ENCODE results near the gene IL20.

The IL20 gene

DNA sequence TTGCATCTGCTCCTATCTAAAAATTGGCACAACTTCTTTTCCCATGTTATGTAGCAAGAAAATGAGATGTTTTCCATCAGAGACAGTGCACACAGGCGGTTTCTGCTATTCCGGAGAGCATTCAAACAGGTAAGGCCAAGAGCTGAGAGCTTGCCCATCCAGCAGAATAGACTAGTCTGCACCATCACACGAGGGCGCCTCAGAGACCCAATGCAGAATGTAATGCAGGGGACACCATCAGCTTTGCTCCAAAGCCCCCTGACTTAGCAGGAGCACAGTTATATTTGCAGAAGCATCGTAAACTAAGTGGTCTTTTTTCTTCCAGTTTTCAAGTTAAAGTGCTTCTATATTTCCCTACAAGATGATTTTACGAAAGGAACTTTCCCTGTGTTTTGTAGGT lies 36.5 kb downstream of the IL20 start:
- Histone ChIP-seq H3K4ac (ENCODE audit: low read depth in 1 of 2, low read length in 2 of 2) (no peak overlapping the region), H3K4me2 (ENCODE audit: low read length, poor library complexity, severe bottlenecking) (no peak overlapping the region), H3K14ac (ENCODE audit: low read length in 2 of 2) (no peak overlapping the region), H2AFZ (ENCODE audit: low read depth, low read length) (no peak overlapping the region), H3K23ac (ENCODE audit: low read length in 2 of 2) (no peak overlapping the region), H2AK5ac (ENCODE audit: low read length, severe bottlenecking) (no peak overlapping the region), H3K27me3 (ENCODE audit: control insufficient read depth in 1 of 2, insufficient read depth in 1 of 2, low read length in 2 of 2) (peaks cover 0 to 2% of the 10 kb centered on the region in 2 experiments), H3K4me3 (ENCODE audit: insufficient read depth in 1 of 2, low read depth in 1 of 2, low read length in 2 of 2) (no peak overlapping the region), H2BK12ac (ENCODE audit: low read length in 2 of 2) (no peak overlapping the region), H3K4me1 (ENCODE audit: control insufficient read depth, insufficient read depth, low read depth, low read length) (peaks cover 10% of the 10 kb centered on the region), H3K18ac (ENCODE audit: low read depth in 1 of 2, low read length in 2 of 2) (no peak overlapping the region), H2BK15ac (ENCODE audit: low read depth, poor library complexity, severe bottlenecking) (no peak overlapping the region), H3K9ac (ENCODE audit: low read length) (no peak overlapping the region), H3K36me3 (ENCODE audit: control insufficient read depth in 1 of 2, insufficient read depth in 2 of 2, low read depth in 1 of 2, low read length in 2 of 2) (no peaks in the 10 kb centered on the region), H3K27ac (ENCODE audit: low read length, poor library complexity, severe bottlenecking) (no peak overlapping the region), H2BK120ac (ENCODE audit: low read depth, low read length) (no peak overlapping the region), H4K91ac (ENCODE audit: low read length) (no peak overlapping the region), H2BK5ac (ENCODE audit: low read depth, low read length, poor library complexity, severe bottlenecking) (no peak overlapping the region), H3K9me3 (ENCODE audit: control insufficient read depth, low read length) (no peaks in the 10 kb centered on the region), H3K79me1 (replicated peaks; ENCODE audit: low read length, poor library complexity, severe bottlenecking) (no peaks in the 10 kb centered on the region), H4K8ac (ENCODE audit: low read length) (no peak overlapping the region)
- 92% methylated on average over 4 of the region's 6 CpGs for WGBS
- no peak for DNase-seq

DNA sequence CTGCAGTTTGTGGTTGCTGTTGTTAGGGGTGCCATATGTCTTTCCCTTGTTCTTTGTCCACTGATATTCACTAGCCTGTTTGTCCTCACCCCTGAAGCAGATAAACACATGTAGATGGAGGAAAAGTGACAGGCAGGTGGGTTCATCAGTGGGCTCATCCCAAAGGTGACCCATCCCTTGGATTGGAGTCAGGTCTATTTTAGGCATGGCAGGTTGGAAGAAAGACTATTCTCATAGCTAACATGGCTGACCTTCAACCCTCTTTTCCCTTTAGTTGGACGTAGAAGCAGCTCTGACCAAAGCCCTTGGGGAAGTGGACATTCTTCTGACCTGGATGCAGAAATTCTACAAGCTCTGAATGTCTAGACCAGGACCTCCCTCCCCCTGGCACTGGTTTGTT lies 37.3 kb downstream of the IL20 start:
- Histone ChIP-seq H4K8ac (ENCODE audit: low read length) (no peak overlapping the region), H3K14ac (ENCODE audit: low read length in 2 of 2) (no peak overlapping the region), H2AFZ (ENCODE audit: low read depth, low read length) (no peak overlapping the region), H3K4me2 (ENCODE audit: low read length, poor library complexity, severe bottlenecking) (no peak overlapping the region), H3K9me3 (ENCODE audit: control insufficient read depth, low read length) (no peaks in the 10 kb centered on the region), H2AK5ac (ENCODE audit: low read length, severe bottlenecking) (no peak overlapping the region), H2BK12ac (ENCODE audit: low read length in 2 of 2) (peak overlapping the region in 1 of 2 experiments; percentile 10), H3K4ac (ENCODE audit: low read depth in 1 of 2, low read length in 2 of 2) (no peak overlapping the region), H2BK120ac (ENCODE audit: low read depth, low read length) (no peak overlapping the region), H3K27me3 (ENCODE audit: control insufficient read depth in 1 of 2, insufficient read depth in 1 of 2, low read length in 2 of 2) (peaks cover 0 to 2% of the 10 kb centered on the region in 2 experiments), H3K23ac (ENCODE audit: low read length in 2 of 2) (no peak overlapping the region), H2BK15ac (ENCODE audit: low read depth, poor library complexity, severe bottlenecking) (no peak overlapping the region), H3K4me3 (ENCODE audit: insufficient read depth in 1 of 2, low read depth in 1 of 2, low read length in 2 of 2) (no peak overlapping the region), H3K36me3 (ENCODE audit: control insufficient read depth in 1 of 2, insufficient read depth in 2 of 2, low read depth in 1 of 2, low read length in 2 of 2) (no peaks in the 10 kb centered on the region), H3K79me1 (replicated peaks; ENCODE audit: low read length, poor library complexity, severe bottlenecking) (no peaks in the 10 kb centered on the region), H2BK5ac (ENCODE audit: low read depth, low read length, poor library complexity, severe bottlenecking) (no peak overlapping the region), H4K91ac (ENCODE audit: low read length) (no peak overlapping the region), H3K9ac (ENCODE audit: low read length) (no peak overlapping the region), H3K18ac (ENCODE audit: low read depth in 1 of 2, low read length in 2 of 2) (no peak overlapping the region), H3K27ac (ENCODE audit: low read length, poor library complexity, severe bottlenecking) (no peak overlapping the region), H3K4me1 (ENCODE audit: control insufficient read depth, insufficient read depth, low read depth, low read length) (peaks cover 10% of the 10 kb centered on the region)
- 91% methylated on average over 1 of the region's 1 CpG for WGBS
- DNase-seq = no peak

DNA sequence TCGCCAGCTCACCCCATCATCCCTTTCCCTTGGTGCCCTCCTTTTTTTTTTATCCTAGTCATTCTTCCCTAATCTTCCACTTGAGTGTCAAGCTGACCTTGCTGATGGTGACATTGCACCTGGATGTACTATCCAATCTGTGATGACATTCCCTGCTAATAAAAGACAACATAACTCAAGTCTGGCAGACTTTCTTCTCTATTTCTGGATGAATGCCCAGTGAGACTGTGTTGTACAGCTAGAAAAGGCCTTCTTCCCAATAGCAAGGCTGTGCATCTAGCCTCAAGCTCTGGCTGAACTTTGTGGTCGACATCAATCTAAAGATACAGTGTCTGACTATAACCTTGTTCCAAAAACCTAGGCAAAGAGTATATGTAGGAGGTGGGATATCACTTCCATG lies 38.3 kb downstream of the IL20 start:
- H2BK15ac ChIP-seq (ENCODE audit: low read depth, poor library complexity, severe bottlenecking) = no peak overlapping the region
- peaks cover 6% of the 10 kb centered on the region for H3K4me1 ChIP-seq (ENCODE audit: control insufficient read depth, insufficient read depth, low read depth, low read length)
- H3K4ac ChIP-seq (ENCODE audit: low read depth in 1 of 2, low read length in 2 of 2) = no peak overlapping the region
- no peak overlapping the region for H2BK5ac ChIP-seq (ENCODE audit: low read depth, low read length, poor library complexity, severe bottlenecking)
- H2BK12ac ChIP-seq (ENCODE audit: low read length in 2 of 2) = no peak overlapping the region
- H2AFZ ChIP-seq (ENCODE audit: low read depth, low read length) = no peak overlapping the region
- H3K4me2 ChIP-seq (ENCODE audit: low read length, poor library complexity, severe bottlenecking) = no peak overlapping the region
- DNase-seq = no peak
- no peak overlapping the region for H4K8ac ChIP-seq (ENCODE audit: low read length)
- H2AK5ac ChIP-seq (ENCODE audit: low read length, severe bottlenecking) = no peak overlapping the region
- no peak overlapping the region for H3K14ac ChIP-seq (ENCODE audit: low read length in 2 of 2)
- H3K9me3 ChIP-seq (ENCODE audit: control insufficient read depth, low read length) = no peaks in the 10 kb centered on the region
- H3K27ac ChIP-seq (ENCODE audit: low read length, poor library complexity, severe bottlenecking) = no peak overlapping the region
- H3K36me3 ChIP-seq (ENCODE audit: control insufficient read depth in 1 of 2, insufficient read depth in 2 of 2, low read depth in 1 of 2, low read length in 2 of 2) = no peaks in the 10 kb centered on the region
- H4K91ac ChIP-seq (ENCODE audit: low read length) = no peak overlapping the region
- no peak overlapping the region for H2BK120ac ChIP-seq (ENCODE audit: low read depth, low read length)
- H3K27me3 ChIP-seq (ENCODE audit: control insufficient read depth in 1 of 2, insufficient read depth in 1 of 2, low read length in 2 of 2) = peaks cover 1 to 3% of the 10 kb centered on the region in 2 experiments
- WGBS = 87% methylated on average over 2 of the region's 2 CpGs
- no peak overlapping the region for H3K23ac ChIP-seq (ENCODE audit: low read length in 2 of 2)
- no peaks in the 10 kb centered on the region for H3K79me1 ChIP-seq (replicated peaks; ENCODE audit: low read length, poor library complexity, severe bottlenecking)
- H3K4me3 ChIP-seq (ENCODE audit: insufficient read depth in 1 of 2, low read depth in 1 of 2, low read length in 2 of 2) = no peak overlapping the region
- no peak overlapping the region for H3K18ac ChIP-seq (ENCODE audit: low read depth in 1 of 2, low read length in 2 of 2)
- no peak overlapping the region for H3K9ac ChIP-seq (ENCODE audit: low read length)

DNA sequence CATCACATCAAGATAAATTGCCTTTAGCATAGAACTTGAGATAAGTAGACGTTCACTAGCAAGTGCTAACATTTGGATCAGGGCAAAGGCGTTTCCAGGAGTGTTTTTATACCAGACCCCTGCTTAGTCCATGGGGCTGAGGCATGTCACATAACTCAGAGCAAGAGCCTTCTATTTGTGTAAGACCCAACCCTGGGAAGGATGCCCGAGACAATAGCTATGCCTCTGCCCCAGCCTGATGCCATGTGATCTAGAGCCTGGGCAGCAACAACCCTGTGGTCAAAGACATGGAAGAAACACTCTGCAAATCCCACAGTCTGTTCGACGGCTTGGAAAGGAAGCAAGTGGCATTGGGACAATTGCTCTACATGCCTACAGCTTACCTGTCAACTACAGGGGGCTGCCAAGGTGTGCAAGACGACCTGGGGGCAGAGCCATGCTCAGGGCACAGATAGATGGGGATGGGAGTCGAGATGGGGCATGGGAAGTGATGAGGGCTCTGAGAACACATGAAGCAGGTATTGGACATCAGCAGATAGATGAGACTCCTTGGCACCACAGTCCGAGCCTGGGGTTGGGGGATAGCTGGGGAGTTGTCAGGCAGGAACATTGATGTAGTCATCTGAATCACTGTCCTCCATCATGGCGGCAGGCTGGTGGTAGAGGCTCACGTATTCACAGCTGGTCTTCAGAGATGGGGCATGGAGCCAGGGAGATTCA lies 39.2 kb downstream of the IL20 start:
- Histone ChIP-seq H3K36me3 (ENCODE audit: control insufficient read depth in 1 of 2, insufficient read depth in 2 of 2, low read depth in 1 of 2, low read length in 2 of 2) (no peaks in the 10 kb centered on the region), H2AFZ (ENCODE audit: low read depth, low read length) (no peak overlapping the region), H3K9me3 (ENCODE audit: control insufficient read depth, low read length) (no peaks in the 10 kb centered on the region), H2BK15ac (ENCODE audit: low read depth, poor library complexity, severe bottlenecking) (no peak overlapping the region), H3K4me1 (ENCODE audit: control insufficient read depth, insufficient read depth, low read depth, low read length) (peaks cover 7% of the 10 kb centered on the region), H4K91ac (ENCODE audit: low read length) (no peak overlapping the region), H3K4ac (ENCODE audit: low read depth in 1 of 2, low read length in 2 of 2) (peak overlapping the region in 1 of 2 experiments; percentile 30), H3K23ac (ENCODE audit: low read length in 2 of 2) (no peak overlapping the region), H2BK120ac (ENCODE audit: low read depth, low read length) (no peak overlapping the region), H3K9ac (ENCODE audit: low read length) (no peak overlapping the region), H3K27me3 (ENCODE audit: control insufficient read depth in 1 of 2, insufficient read depth in 1 of 2, low read length in 2 of 2) (peaks cover 4 to 11% of the 10 kb centered on the region in 2 experiments), H3K4me3 (ENCODE audit: insufficient read depth in 1 of 2, low read depth in 1 of 2, low read length in 2 of 2) (no peak overlapping the region), H4K8ac (ENCODE audit: low read length) (peak overlapping the region; percentile 4), H3K79me1 (replicated peaks; ENCODE audit: low read length, poor library complexity, severe bottlenecking) (no peaks in the 10 kb centered on the region), H3K18ac (ENCODE audit: low read depth in 1 of 2, low read length in 2 of 2) (peak overlapping the region; percentile 5), H2BK5ac (ENCODE audit: low read depth, low read length, poor library complexity, severe bottlenecking) (no peak overlapping the region), H2AK5ac (ENCODE audit: low read length, severe bottlenecking) (no peak overlapping the region), H3K14ac (ENCODE audit: low read length in 2 of 2) (peak overlapping the region in 1 of 2 experiments; percentile 27), H2BK12ac (ENCODE audit: low read length in 2 of 2) (peak overlapping the region in 1 of 2 experiments; percentile 45), H3K27ac (ENCODE audit: low read length, poor library complexity, severe bottlenecking) (no peak overlapping the region), H3K4me2 (ENCODE audit: low read length, poor library complexity, severe bottlenecking) (no peak overlapping the region)
- 85% methylated on average over 10 of the region's 10 CpGs for WGBS
- no peak for DNase-seq
